ENCODE measurements around the gene BTBD9. TPM values are rescaled to one million over a fixed set of nuclear protein-coding genes. Genes with fewer than 3 reads are reported as not detected.

BTBD9 gene
- total and polyA plus RNA-seq, 2 donors (not counting 3 experiments of a cell fraction or from before 2014, with no cell fraction given), result 4.9 to 15.0 TPM

DNA sequence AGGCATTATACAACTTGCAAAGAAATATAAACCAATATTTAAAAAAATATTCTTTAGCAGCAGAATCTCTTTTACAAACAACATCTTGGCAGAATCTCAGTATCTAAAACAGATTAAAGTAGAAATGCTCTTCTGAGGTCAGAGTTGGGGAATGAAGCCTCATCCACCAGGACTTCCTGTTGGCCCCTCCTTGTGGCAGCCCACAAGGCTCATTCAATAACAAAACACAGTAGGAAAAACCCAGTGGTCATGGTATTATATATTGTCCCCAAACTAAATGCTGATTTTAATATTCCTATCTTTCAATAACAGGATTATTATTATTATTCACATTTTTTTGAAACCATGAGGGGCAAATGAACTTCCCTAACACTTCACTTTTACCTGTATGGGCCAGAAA lies 368.6 kb downstream of the BTBD9 start:
- Histone ChIP-seq H3K4me1 (ENCODE audit: control insufficient read depth, extremely low read depth, insufficient read depth, low read length) (peaks cover 6% of the 10 kb centered on the region), H3K27me3 (ENCODE audit: control insufficient read depth in 2 of 2, insufficient read depth in 2 of 2, low read length in 2 of 2) (no peaks in the 10 kb centered on the region), H3K27ac (ENCODE audit: insufficient read depth, low read depth, low read length) (no peak overlapping the region), H2AFZ (ENCODE audit: low read depth, low read length) (no peak overlapping the region), H3K79me2 (ENCODE audit: control insufficient read depth, insufficient read depth, low read length) (no peaks in the 10 kb centered on the region), H3K4me2 (ENCODE audit: insufficient read depth, low read length) (no peak overlapping the region), H3K9me1 (replicated peaks; ENCODE audit: control insufficient read depth, extremely low read depth, insufficient read depth, low read length) (no peaks in the 10 kb centered on the region), H4K20me1 (replicated peaks; ENCODE audit: control insufficient read depth, extremely low read depth, insufficient read depth, low read length) (no peaks in the 10 kb centered on the region), H3K4me3 (replicated peaks in 1 of 3; ENCODE audit: insufficient read depth in 1 of 3, low read depth in 1 of 3, low read length in 3 of 3) (no peak overlapping the region), H3K9ac (replicated peaks; ENCODE audit: extremely low read depth, insufficient read depth, low read length) (no peak overlapping the region), H3K36me3 (ENCODE audit: control insufficient read depth in 2 of 2, extremely low read depth in 1 of 2, insufficient read depth in 2 of 2, low read length in 2 of 2) (no peaks in the 10 kb centered on the region), H3K9me3 (replicated peaks; ENCODE audit: control insufficient read depth, insufficient read depth, low read length) (no peaks in the 10 kb centered on the region)
- no peak for DNase-seq (ENCODE audit: low read depth, low spot score)
- no TSS peak for BruUV-seq (replicated peaks)
- TF ChIP-seq POLR2AphosphoS5 (IDR thresholded peaks at IDR 0.05; ENCODE audit: insufficient read depth, low read depth, low read length) (no peak), POLR2A (IDR thresholded peaks at IDR 0.05; ENCODE audit: low read depth, low read length) (no peak), JUN (IDR thresholded peaks at IDR 0.05; ENCODE audit: borderline replicate concordance, insufficient read depth, insufficient read length, low read depth) (no peak), EZH2 (IDR thresholded peaks at IDR 0.05; ENCODE audit: borderline replicate concordance, low read depth, low read length, severe bottlenecking) (no peak), MYC (IDR thresholded peaks at IDR 0.05; ENCODE audit: low read depth, low read length) (no peak), GATA2 (IDR thresholded peaks at IDR 0.05; ENCODE audit: insufficient read depth, insufficient read length, low read depth, low read length) (no peak), FOS (IDR thresholded peaks at IDR 0.05; ENCODE audit: borderline replicate concordance, insufficient read depth, low read length) (no peak), MAX (IDR thresholded peaks at IDR 0.05; ENCODE audit: insufficient read depth, insufficient read length) (no peak)
- TF ChIP-seq, protein P1, sequence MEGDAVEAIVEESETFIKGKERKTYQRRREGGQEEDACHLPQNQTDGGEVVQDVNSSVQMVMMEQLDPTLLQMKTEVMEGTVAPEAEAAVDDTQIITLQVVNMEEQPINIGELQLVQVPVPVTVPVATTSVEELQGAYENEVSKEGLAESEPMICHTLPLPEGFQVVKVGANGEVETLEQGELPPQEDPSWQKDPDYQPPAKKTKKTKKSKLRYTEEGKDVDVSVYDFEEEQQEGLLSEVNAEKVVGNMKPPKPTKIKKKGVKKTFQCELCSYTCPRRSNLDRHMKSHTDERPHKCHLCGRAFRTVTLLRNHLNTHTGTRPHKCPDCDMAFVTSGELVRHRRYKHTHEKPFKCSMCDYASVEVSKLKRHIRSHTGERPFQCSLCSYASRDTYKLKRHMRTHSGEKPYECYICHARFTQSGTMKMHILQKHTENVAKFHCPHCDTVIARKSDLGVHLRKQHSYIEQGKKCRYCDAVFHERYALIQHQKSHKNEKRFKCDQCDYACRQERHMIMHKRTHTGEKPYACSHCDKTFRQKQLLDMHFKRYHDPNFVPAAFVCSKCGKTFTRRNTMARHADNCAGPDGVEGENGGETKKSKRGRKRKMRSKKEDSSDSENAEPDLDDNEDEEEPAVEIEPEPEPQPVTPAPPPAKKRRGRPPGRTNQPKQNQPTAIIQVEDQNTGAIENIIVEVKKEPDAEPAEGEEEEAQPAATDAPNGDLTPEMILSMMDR (IDR thresholded peaks at IDR 0.05; ENCODE audit: extremely low read depth in 1 of 2, insufficient read depth in 1 of 2, low read depth in 1 of 2, low read length in 2 of 2), result no peak
- ChIA-PET CTCF (interaction anchor here (0.6 kb wide), 1 partner anchor 361 kb away, joined by 3 read pairs; no protein-coding TSS in a partner anchor), POLR2A (no interaction called here)
- dilution Hi-C loops (cut with MboI; ENCODE audit: extremely low pct_ligation_motif_present, low sequenced_read_pairs), result no loop called here
- no peak for FAIRE-seq
- intact Hi-C loops (cut with micrococcal nuclease), result no loop called here

All from endothelial cell of umbilical vein (primary cell).